ENCODE measurements around the gene BMP2K.
"Not testable (repeated sequence)": the region's sequence is repeated elsewhere in the genome, so short reads cannot be mapped to it uniquely, and the experiment has no call there.

Gene BMP2K

GRCh38 chr4:78787392-78788006, 11.3 kb downstream of the BMP2K start:
- Histone ChIP-seq H3K4me1 (ENCODE audit: control insufficient read depth in 2 of 2, insufficient read depth in 2 of 2, low read length in 2 of 2) (no peaks in the 10 kb centered on the region), H3K9ac (ENCODE audit: low read depth in 1 of 2, low read length in 2 of 2) (no peak overlapping the region), H3K36me3 (ENCODE audit: control insufficient read depth in 2 of 2, insufficient read depth in 2 of 2, low read length in 2 of 2) (no peaks in the 10 kb centered on the region), H3K27ac (ENCODE audit: low read depth in 2 of 2, low read length in 2 of 2) (no peak overlapping the region), H3K4me3 (ENCODE audit: low read length in 2 of 2) (no peak overlapping the region), H3K9me3 (ENCODE audit: control insufficient read depth in 2 of 2, low read length in 2 of 2) (no peaks in the 10 kb centered on the region), H3K27me3 (ENCODE audit: control insufficient read depth in 2 of 2, insufficient read depth in 2 of 2, low read length in 2 of 2) (no peaks in the 10 kb centered on the region)

- no peak overlapping the region for H3K9ac ChIP-seq (ENCODE audit: low read depth in 1 of 2, low read length in 2 of 2)
- no peaks in the 10 kb centered on the region for H3K27me3 ChIP-seq (ENCODE audit: control insufficient read depth in 2 of 2, insufficient read depth in 2 of 2, low read length in 2 of 2)
- H3K36me3 ChIP-seq (ENCODE audit: control insufficient read depth in 2 of 2, insufficient read depth in 2 of 2, low read length in 2 of 2): no peaks in the 10 kb centered on the region
- no peaks in the 10 kb centered on the region for H3K4me1 ChIP-seq (ENCODE audit: control insufficient read depth in 2 of 2, insufficient read depth in 2 of 2, low read length in 2 of 2)
- no peak overlapping the region for H3K4me3 ChIP-seq (ENCODE audit: low read length in 2 of 2)
- H3K27ac ChIP-seq (ENCODE audit: low read depth in 2 of 2, low read length in 2 of 2): no peak overlapping the region
- no peaks in the 10 kb centered on the region for H3K9me3 ChIP-seq (ENCODE audit: control insufficient read depth in 2 of 2, low read length in 2 of 2)
These were observed 12.1 kb downstream of the BMP2K start for GRCh38 chr4:78788007-78788889.

- not testable (repeated sequence) for H3K36me3 ChIP-seq (ENCODE audit: control insufficient read depth in 2 of 2, insufficient read depth in 2 of 2, low read length in 2 of 2); H3K4me3 ChIP-seq (ENCODE audit: low read length in 2 of 2); H3K9me3 ChIP-seq (ENCODE audit: control insufficient read depth in 2 of 2, low read length in 2 of 2); H3K27me3 ChIP-seq (ENCODE audit: control insufficient read depth in 2 of 2, insufficient read depth in 2 of 2, low read length in 2 of 2); H3K9ac ChIP-seq (ENCODE audit: low read depth in 1 of 2, low read length in 2 of 2); H3K4me1 ChIP-seq (ENCODE audit: control insufficient read depth in 2 of 2, insufficient read depth in 2 of 2, low read length in 2 of 2); H3K27ac ChIP-seq (ENCODE audit: low read depth in 2 of 2, low read length in 2 of 2)
These were observed 19.7 kb downstream of the BMP2K start for GRCh38 chr4:78795594-78796416.

DNA sequence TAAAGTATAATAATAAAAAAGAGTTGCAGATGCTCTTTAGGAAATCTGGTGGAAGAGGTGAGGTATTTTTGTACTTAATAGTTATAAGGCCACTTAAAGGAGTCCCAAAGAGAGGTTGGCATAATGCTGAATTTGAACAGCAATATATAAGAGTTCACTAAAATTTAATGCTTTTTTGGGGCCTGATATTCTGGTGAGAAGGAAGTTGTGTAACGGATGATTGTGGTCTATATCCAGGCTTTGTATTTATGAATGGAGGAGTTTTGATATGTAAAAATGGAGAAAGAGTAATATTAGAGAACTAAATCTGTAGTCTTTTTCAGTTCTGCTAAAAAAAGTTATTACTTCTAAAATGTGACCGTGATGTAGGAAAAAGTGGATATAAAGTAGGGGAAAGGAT, 20.4 kb downstream of the BMP2K start:
- H3K9me3 ChIP-seq (ENCODE audit: control insufficient read depth in 2 of 2, low read length in 2 of 2): no peaks in the 10 kb centered on the region
- H3K27ac ChIP-seq (ENCODE audit: low read depth in 2 of 2, low read length in 2 of 2): no peak overlapping the region
- H3K27me3 ChIP-seq (ENCODE audit: control insufficient read depth in 2 of 2, insufficient read depth in 2 of 2, low read length in 2 of 2): no peaks in the 10 kb centered on the region
- no peak overlapping the region for H3K9ac ChIP-seq (ENCODE audit: low read depth in 1 of 2, low read length in 2 of 2)
- no peak overlapping the region for H3K4me3 ChIP-seq (ENCODE audit: low read length in 2 of 2)
- H3K4me1 ChIP-seq (ENCODE audit: control insufficient read depth in 2 of 2, insufficient read depth in 2 of 2, low read length in 2 of 2): no peaks in the 10 kb centered on the region
- no peaks in the 10 kb centered on the region for H3K36me3 ChIP-seq (ENCODE audit: control insufficient read depth in 2 of 2, insufficient read depth in 2 of 2, low read length in 2 of 2)

- Histone ChIP-seq H3K36me3 (ENCODE audit: control insufficient read depth in 2 of 2, insufficient read depth in 2 of 2, low read length in 2 of 2) (no peaks in the 10 kb centered on the region), H3K9ac (ENCODE audit: low read depth in 1 of 2, low read length in 2 of 2) (no peak overlapping the region), H3K4me1 (ENCODE audit: control insufficient read depth in 2 of 2, insufficient read depth in 2 of 2, low read length in 2 of 2) (no peaks in the 10 kb centered on the region), H3K4me3 (ENCODE audit: low read length in 2 of 2) (no peak overlapping the region), H3K9me3 (ENCODE audit: control insufficient read depth in 2 of 2, low read length in 2 of 2) (no peaks in the 10 kb centered on the region), H3K27me3 (ENCODE audit: control insufficient read depth in 2 of 2, insufficient read depth in 2 of 2, low read length in 2 of 2) (no peaks in the 10 kb centered on the region), H3K27ac (ENCODE audit: low read depth in 2 of 2, low read length in 2 of 2) (no peak overlapping the region)
These were observed 21.7 kb downstream of the BMP2K start for GRCh38 chr4:78797777-78798284.

DNA sequence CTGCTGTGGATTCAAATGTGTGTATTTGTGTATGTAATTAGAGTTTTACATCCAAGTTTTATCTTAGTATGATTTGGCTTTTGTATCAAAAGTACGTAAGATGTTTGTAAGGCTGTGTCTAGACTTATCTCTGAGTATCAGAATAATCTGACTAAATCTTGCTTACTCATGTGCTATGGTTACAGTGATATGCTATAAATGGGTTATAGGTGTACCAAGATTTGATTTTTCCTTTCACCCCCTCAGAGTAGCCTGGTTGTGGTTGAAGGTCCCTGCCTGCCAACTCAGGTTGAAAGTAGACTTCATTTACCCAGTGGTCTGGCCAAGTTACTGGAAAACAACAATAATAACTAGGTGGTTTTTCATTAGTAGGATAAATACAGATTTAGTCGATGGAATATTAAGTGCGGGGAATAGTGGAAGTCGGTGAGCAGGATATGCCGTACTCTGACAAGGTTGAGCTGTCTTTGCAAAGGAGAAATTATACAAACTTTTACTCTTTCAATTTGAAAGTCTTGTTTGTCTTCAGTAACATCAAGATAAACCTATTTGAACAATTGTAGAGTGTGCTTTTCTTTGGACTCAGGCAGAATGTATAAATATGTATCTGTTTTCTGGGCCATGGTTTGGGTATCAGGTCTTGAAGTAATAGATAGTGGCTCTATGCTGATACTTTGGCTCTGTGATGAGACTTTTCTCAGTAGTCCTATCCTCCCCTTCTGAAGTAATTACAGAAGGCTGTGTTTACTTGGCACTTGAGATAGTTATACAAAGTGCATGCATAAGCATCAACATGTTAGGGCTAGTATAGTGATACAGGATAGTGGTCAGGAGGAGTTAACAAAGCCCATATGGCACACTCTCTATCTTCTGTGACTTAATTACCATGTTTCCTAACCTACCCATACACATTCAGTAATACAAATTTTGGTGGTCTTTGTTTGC, 23.7 kb downstream of the BMP2K start:
- no peak overlapping the region for H3K4me3 ChIP-seq (ENCODE audit: low read length in 2 of 2)
- H3K9ac ChIP-seq (ENCODE audit: low read depth in 1 of 2, low read length in 2 of 2): no peak overlapping the region
- no peaks in the 10 kb centered on the region for H3K27me3 ChIP-seq (ENCODE audit: control insufficient read depth in 2 of 2, insufficient read depth in 2 of 2, low read length in 2 of 2)
- H3K27ac ChIP-seq (ENCODE audit: low read depth in 2 of 2, low read length in 2 of 2): no peak overlapping the region
- no peaks in the 10 kb centered on the region for H3K9me3 ChIP-seq (ENCODE audit: control insufficient read depth in 2 of 2, low read length in 2 of 2)
- H3K4me1 ChIP-seq (ENCODE audit: control insufficient read depth in 2 of 2, insufficient read depth in 2 of 2, low read length in 2 of 2): no peaks in the 10 kb centered on the region
- H3K36me3 ChIP-seq (ENCODE audit: control insufficient read depth in 2 of 2, insufficient read depth in 2 of 2, low read length in 2 of 2): no peaks in the 10 kb centered on the region

DNA sequence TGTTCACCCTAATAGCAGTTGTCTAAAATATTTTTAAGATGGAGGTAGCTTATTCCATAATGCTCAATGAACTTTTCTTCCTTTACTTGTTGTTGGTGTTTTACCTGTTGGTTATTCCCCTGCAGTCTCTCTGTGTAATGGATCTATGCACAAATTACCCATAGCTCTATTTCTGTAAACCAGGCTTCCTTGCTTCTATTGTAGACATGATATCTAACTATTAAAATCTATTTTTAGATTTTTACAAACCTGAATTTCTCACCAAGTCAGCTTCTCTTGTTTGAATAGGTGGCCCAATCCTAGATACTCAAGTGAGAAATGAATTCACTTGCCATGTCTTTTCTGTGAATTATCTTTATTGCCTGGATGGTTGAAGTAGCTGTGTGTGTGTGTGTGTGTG, 24.8 kb downstream of the BMP2K start:
- Histone ChIP-seq H3K9ac (ENCODE audit: low read depth in 1 of 2, low read length in 2 of 2) (no peak overlapping the region), H3K36me3 (ENCODE audit: control insufficient read depth in 2 of 2, insufficient read depth in 2 of 2, low read length in 2 of 2) (no peaks in the 10 kb centered on the region), H3K4me3 (ENCODE audit: low read length in 2 of 2) (no peak overlapping the region), H3K9me3 (ENCODE audit: control insufficient read depth in 2 of 2, low read length in 2 of 2) (no peaks in the 10 kb centered on the region), H3K27me3 (ENCODE audit: control insufficient read depth in 2 of 2, insufficient read depth in 2 of 2, low read length in 2 of 2) (no peaks in the 10 kb centered on the region), H3K4me1 (ENCODE audit: control insufficient read depth in 2 of 2, insufficient read depth in 2 of 2, low read length in 2 of 2) (no peaks in the 10 kb centered on the region), H3K27ac (ENCODE audit: low read depth in 2 of 2, low read length in 2 of 2) (no peak overlapping the region)

GRCh38 chr4:78803983-78804382, 27.8 kb downstream of the BMP2K start:
- Histone ChIP-seq H3K4me3 (ENCODE audit: low read length in 2 of 2) (no peak overlapping the region), H3K27ac (ENCODE audit: low read depth in 2 of 2, low read length in 2 of 2) (no peak overlapping the region), H3K9ac (ENCODE audit: low read depth in 1 of 2, low read length in 2 of 2) (no peak overlapping the region), H3K36me3 (ENCODE audit: control insufficient read depth in 2 of 2, insufficient read depth in 2 of 2, low read length in 2 of 2) (no peaks in the 10 kb centered on the region), H3K4me1 (ENCODE audit: control insufficient read depth in 2 of 2, insufficient read depth in 2 of 2, low read length in 2 of 2) (no peaks in the 10 kb centered on the region), H3K27me3 (ENCODE audit: control insufficient read depth in 2 of 2, insufficient read depth in 2 of 2, low read length in 2 of 2) (no peaks in the 10 kb centered on the region), H3K9me3 (ENCODE audit: control insufficient read depth in 2 of 2, low read length in 2 of 2) (peaks cover 0 to 3% of the 10 kb centered on the region in 2 donors)

- H3K9ac ChIP-seq (ENCODE audit: low read depth in 1 of 2, low read length in 2 of 2): no peak overlapping the region
- peaks cover 0 to 3% of the 10 kb centered on the region in 2 donors for H3K9me3 ChIP-seq (ENCODE audit: control insufficient read depth in 2 of 2, low read length in 2 of 2)
- no peaks in the 10 kb centered on the region for H3K36me3 ChIP-seq (ENCODE audit: control insufficient read depth in 2 of 2, insufficient read depth in 2 of 2, low read length in 2 of 2)
- no peaks in the 10 kb centered on the region for H3K27me3 ChIP-seq (ENCODE audit: control insufficient read depth in 2 of 2, insufficient read depth in 2 of 2, low read length in 2 of 2)
- H3K4me3 ChIP-seq (ENCODE audit: low read length in 2 of 2): no peak overlapping the region
- H3K4me1 ChIP-seq (ENCODE audit: control insufficient read depth in 2 of 2, insufficient read depth in 2 of 2, low read length in 2 of 2): peaks cover 0 to 3% of the 10 kb centered on the region in 2 donors
- H3K27ac ChIP-seq (ENCODE audit: low read depth in 2 of 2, low read length in 2 of 2): no peak overlapping the region
These were observed 30.9 kb downstream of the BMP2K start for GRCh38 chr4:78806943-78807460.
